C4-2B (cell line): ENCODE measurements around the gene ATL3.

Experiments used
- ZFX ChIP-seq: fragments of 450-650 bp; IDR thresholded peaks from 2 replicates; pipeline ENCODE4 v1.6.1; 2017
- TF ChIP-seq, protein P1 (sequence below): fragments of 450-650 bp; conservative IDR thresholded peaks from 2 replicates; pipeline ENCODE4 v1.5.1; 2017; ENCODE audit warnings: mild to moderate bottlenecking

DNA sequence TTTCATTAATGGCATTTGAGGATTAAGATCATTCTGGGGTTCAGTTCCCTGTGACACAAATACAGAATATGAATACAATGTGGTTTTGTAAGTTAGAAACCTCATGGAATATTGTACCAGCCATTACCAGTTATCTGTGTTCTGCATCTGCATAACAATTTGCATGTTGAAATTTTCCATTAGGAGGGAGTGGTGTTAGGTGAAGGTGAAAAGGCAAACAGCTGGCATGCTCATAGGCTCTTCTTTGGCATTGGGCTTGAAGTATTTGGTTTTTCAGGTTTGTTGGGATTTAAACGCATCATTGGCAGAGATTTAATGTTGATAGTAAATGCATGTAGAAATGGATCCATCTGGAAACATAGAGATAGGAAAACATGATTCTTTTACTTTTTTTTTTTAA lies 28.7 kb upstream of the ATL3 start:
- TF ChIP-seq, protein P1, sequence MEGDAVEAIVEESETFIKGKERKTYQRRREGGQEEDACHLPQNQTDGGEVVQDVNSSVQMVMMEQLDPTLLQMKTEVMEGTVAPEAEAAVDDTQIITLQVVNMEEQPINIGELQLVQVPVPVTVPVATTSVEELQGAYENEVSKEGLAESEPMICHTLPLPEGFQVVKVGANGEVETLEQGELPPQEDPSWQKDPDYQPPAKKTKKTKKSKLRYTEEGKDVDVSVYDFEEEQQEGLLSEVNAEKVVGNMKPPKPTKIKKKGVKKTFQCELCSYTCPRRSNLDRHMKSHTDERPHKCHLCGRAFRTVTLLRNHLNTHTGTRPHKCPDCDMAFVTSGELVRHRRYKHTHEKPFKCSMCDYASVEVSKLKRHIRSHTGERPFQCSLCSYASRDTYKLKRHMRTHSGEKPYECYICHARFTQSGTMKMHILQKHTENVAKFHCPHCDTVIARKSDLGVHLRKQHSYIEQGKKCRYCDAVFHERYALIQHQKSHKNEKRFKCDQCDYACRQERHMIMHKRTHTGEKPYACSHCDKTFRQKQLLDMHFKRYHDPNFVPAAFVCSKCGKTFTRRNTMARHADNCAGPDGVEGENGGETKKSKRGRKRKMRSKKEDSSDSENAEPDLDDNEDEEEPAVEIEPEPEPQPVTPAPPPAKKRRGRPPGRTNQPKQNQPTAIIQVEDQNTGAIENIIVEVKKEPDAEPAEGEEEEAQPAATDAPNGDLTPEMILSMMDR: no peak
- TF ChIP-seq ZFX: no peak
